Fibroblast of lung (primary cell): ENCODE measurements around the gene KCTD3. TPM values are rescaled to one million over a fixed set of nuclear protein-coding genes. Genes with fewer than 3 reads are reported as not detected.

Experiments
- DNase-seq, 2 donors: peaks; one replicate each; pipeline versions ENCODE4 v3.0.0 to v3.0.0-alpha.2; 2010; ENCODE audit warnings: low read depth in 2 of 2
- H2AFZ ChIP-seq: 2 replicates; pipeline ENCODE4 v1.5.1; 2012; ENCODE audit warnings: low read length, control low read depth, inconsistent platforms
- H3K27ac ChIP-seq: 2 replicates; pipeline ENCODE4 v1.5.1; 2011; ENCODE audit warnings: low read length, control low read depth; ENCODE audit not compliant: insufficient read depth
- H3K27me3 ChIP-seq: 2 replicates; pipeline ENCODE4 v1.5.1; 2011; ENCODE audit warnings: mild to moderate bottlenecking, low read length; ENCODE audit not compliant: control insufficient read depth, insufficient read depth
- H3K36me3 ChIP-seq: 2 replicates; pipeline ENCODE4 v1.5.1; 2011; ENCODE audit warnings: low read length; ENCODE audit not compliant: control insufficient read depth, insufficient read depth
- H3K4me1 ChIP-seq: 2 replicates; pipeline ENCODE4 v1.5.1; 2011; ENCODE audit warnings: low read length; ENCODE audit not compliant: control insufficient read depth, insufficient read depth; ENCODE audit errors: extremely low read depth
- H3K4me2 ChIP-seq: 2 replicates; pipeline ENCODE4 v1.5.1; 2011; ENCODE audit warnings: low read length, control low read depth; ENCODE audit not compliant: insufficient read depth; ENCODE audit errors: extremely low read depth
- H3K4me3 ChIP-seq, 4 experiments: fragments of 200-600 bp in 1 of 4; sonication (generic) in 1 of 4; replicated peaks in 1 of 4; 2 replicates each; pipeline ENCODE4 v1.5.1; 2011 to 2016; ENCODE audit warnings: low read length in 4 of 4, low read depth in 3 of 4, mild to moderate bottlenecking in 3 of 4, control low read depth in 2 of 4, inconsistent platforms in 1 of 4, mixed read lengths in 1 of 4; ENCODE audit not compliant: insufficient read depth in 1 of 4; ENCODE audit errors: control extremely low read depth in 1 of 4
- H3K79me2 ChIP-seq: 2 replicates; pipeline ENCODE4 v1.5.1; 2012; ENCODE audit warnings: mild to moderate bottlenecking, low read length, inconsistent platforms; ENCODE audit not compliant: control insufficient read depth, insufficient read depth
- H3K9ac ChIP-seq: 2 replicates; pipeline ENCODE4 v1.5.1; 2011; ENCODE audit warnings: mild to moderate bottlenecking, low read length, control low read depth; ENCODE audit not compliant: insufficient read depth
- H3K9me3 ChIP-seq: 2 replicates; pipeline ENCODE4 v1.5.1; 2012; ENCODE audit warnings: low read depth, low read length; ENCODE audit not compliant: control insufficient read depth, insufficient read depth
- H4K20me1 ChIP-seq: 2 replicates; pipeline ENCODE4 v1.5.1; 2011; ENCODE audit warnings: low read length; ENCODE audit not compliant: control insufficient read depth, insufficient read depth; ENCODE audit errors: extremely low read depth
- EZH2 ChIP-seq: IDR thresholded peaks from 2 replicates; pipeline ENCODE4 v1.5.1; 2012; ENCODE audit warnings: low read length, control low read depth, mild to moderate bottlenecking; ENCODE audit errors: missing control alignments
- polyA plus RNA-seq, 2 donors: library from polyadenylated mRNA; depleted of rRNA in 1 of 2; stranded (reverse) in 1 of 2; unstranded in 1 of 2; fragments of >200 nt; gene quantifications; 2 replicates each; pipeline ENCODE4 v1.2.1, GENCODE V29; 2011 to 2012; ENCODE audit warnings: missing spikeins in 1 of 2
- total RNA-seq: library from RNA; depleted of rRNA; stranded (reverse); fragments of >200 nt; gene quantifications from 2 replicates; pipeline ENCODE4 v1.2.1, GENCODE V29; 2014
- TF ChIP-seq, protein P1 (sequence below), 2 donors: IDR thresholded peaks in 1 of 2; conservative IDR thresholded peaks in 1 of 2; 1 replicate in 1 of 2; 2 replicates in 1 of 2; pipeline ENCODE4 v1.5.1; 2011 to 2012; ENCODE audit warnings: low read length in 2 of 2, control low read depth in 1 of 2, inconsistent platforms in 1 of 2, low read depth in 1 of 2, mild to moderate bottlenecking in 1 of 2

Gene KCTD3
- total and polyA plus RNA-seq, 2 donors (not counting 1 experiment from before 2014, with no cell fraction given) = 65.5 to 76.0 TPM

DNA sequence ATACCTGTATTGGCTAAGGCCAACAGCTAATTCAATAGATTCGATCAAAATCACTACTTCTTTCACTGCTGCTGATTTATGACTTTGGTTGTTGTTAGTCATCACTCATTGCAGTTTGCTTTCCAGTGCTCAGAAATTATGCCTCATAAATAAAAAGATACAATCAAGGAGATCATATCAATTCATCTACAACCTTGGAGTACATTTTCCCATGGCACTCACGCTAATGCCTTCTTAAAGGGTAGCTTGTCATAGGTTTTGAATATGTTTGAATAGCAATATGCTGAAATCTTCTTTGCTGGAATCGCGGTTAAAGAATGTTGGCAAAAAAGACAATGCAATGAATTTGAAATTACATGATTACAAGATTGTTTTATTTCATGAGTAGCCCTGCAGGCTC is 89.9 kb downstream of the KCTD3 start:
- H3K4me1 ChIP-seq = no peaks in the 10 kb centered on the region

DNA sequence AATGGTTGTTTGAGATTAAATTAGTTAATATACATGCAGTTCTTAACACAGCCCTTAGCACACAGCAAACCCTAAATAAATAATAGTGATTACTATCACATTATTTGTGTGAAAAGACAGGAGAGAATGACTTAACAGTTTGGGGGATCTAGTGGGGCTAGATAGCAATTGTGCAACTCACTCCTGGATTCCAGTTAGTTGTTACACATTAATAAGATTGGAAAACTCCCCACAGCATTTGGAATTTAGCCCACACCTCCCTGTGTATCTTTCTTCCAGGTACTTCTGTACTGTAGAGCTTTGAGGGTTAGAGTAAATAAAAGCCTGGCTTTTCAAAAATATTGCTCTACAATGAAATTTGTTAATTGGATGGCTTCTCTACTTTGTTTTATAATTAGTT is 93.2 kb downstream of the KCTD3 start:
- DNase-seq = no peak
- Histone ChIP-seq H3K4me3 (no peak overlapping the region), H2AFZ (no peak overlapping the region), H3K27ac (no peak overlapping the region), H4K20me1 (no peaks in the 10 kb centered on the region), H3K4me2 (no peak overlapping the region), H3K9ac (no peak overlapping the region), H3K4me1 (no peaks in the 10 kb centered on the region), H3K79me2 (no peaks in the 10 kb centered on the region), H3K27me3 (no peaks in the 10 kb centered on the region), H3K9me3 (no peaks in the 10 kb centered on the region), H3K36me3 (no peaks in the 10 kb centered on the region)
- no peak for TF ChIP-seq EZH2
- TF ChIP-seq, protein P1, sequence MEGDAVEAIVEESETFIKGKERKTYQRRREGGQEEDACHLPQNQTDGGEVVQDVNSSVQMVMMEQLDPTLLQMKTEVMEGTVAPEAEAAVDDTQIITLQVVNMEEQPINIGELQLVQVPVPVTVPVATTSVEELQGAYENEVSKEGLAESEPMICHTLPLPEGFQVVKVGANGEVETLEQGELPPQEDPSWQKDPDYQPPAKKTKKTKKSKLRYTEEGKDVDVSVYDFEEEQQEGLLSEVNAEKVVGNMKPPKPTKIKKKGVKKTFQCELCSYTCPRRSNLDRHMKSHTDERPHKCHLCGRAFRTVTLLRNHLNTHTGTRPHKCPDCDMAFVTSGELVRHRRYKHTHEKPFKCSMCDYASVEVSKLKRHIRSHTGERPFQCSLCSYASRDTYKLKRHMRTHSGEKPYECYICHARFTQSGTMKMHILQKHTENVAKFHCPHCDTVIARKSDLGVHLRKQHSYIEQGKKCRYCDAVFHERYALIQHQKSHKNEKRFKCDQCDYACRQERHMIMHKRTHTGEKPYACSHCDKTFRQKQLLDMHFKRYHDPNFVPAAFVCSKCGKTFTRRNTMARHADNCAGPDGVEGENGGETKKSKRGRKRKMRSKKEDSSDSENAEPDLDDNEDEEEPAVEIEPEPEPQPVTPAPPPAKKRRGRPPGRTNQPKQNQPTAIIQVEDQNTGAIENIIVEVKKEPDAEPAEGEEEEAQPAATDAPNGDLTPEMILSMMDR (conservative IDR thresholded peaks at IDR 0.05 in 1 of 2, IDR thresholded peaks at IDR 0.05 in 1 of 2; ENCODE audit: low read depth in 1 of 2, low read length in 2 of 2) = no peak

More for the DNA sequence above, 89.9 kb downstream of the KCTD3 start:
- Histone ChIP-seq H3K79me2 (no peaks in the 10 kb centered on the region), H3K4me3 (no peak overlapping the region), H3K36me3 (no peaks in the 10 kb centered on the region), H3K4me2 (no peak overlapping the region), H3K9me3 (no peaks in the 10 kb centered on the region), H3K9ac (no peak overlapping the region), H4K20me1 (no peaks in the 10 kb centered on the region), H2AFZ (no peak overlapping the region), H3K27ac (no peak overlapping the region), H3K27me3 (peaks cover 3% of the 10 kb centered on the region)
- TF ChIP-seq, protein P1 (conservative IDR thresholded peaks at IDR 0.05 in 1 of 2, IDR thresholded peaks at IDR 0.05 in 1 of 2; ENCODE audit: low read depth in 1 of 2, low read length in 2 of 2) = no peak
- TF ChIP-seq EZH2 = no peak
- no peak for DNase-seq

DNA sequence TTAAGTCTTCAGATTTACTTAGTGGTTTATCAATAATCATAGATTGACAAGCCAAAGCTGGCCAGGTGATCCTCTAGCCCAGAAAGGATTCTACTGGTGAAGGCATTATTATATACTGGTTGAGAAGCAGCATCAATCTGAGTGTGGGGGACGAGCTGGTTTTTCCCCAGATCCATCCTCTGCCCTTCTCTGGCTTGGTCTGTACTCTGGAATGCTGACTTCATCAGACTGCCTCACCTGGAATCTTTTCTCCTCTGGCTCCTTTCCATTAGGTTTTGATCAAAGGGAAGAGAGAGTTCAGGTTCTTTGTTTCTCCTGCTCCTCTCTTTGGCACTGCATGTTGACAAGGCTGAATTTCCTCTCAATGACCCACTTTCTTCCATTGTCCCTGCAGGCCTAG is 93.9 kb downstream of the KCTD3 start:
- no peak overlapping the region for H3K4me2 ChIP-seq
- H3K4me1 ChIP-seq = no peaks in the 10 kb centered on the region
- no peaks in the 10 kb centered on the region for H3K27me3 ChIP-seq
- no peaks in the 10 kb centered on the region for H3K36me3 ChIP-seq
- no peak overlapping the region for H3K27ac ChIP-seq
- H2AFZ ChIP-seq = no peak overlapping the region
- H3K79me2 ChIP-seq = no peaks in the 10 kb centered on the region
- DNase-seq = no peak
- H4K20me1 ChIP-seq = no peaks in the 10 kb centered on the region
- no peak overlapping the region for H3K9ac ChIP-seq
- H3K4me3 ChIP-seq = no peak overlapping the region
- TF ChIP-seq, protein P1 (conservative IDR thresholded peaks at IDR 0.05 in 1 of 2, IDR thresholded peaks at IDR 0.05 in 1 of 2; ENCODE audit: low read depth in 1 of 2, low read length in 2 of 2) = no peak
- TF ChIP-seq EZH2 = no peak
- no peaks in the 10 kb centered on the region for H3K9me3 ChIP-seq
